PC-9 (cell line): ENCODE measurements around the gene ZFAND4. TPM values are rescaled to one million over a fixed set of nuclear protein-coding genes. Genes with fewer than 3 reads are reported as not detected.

Experiments used
- BruUV-seq: library from RNA; stranded (reverse); fragments of 400-500 nt; replicated peaks from 2 replicates; lab custom pipeline; 2021; lab: Mats Ljungman, UMichigan
- CTCF ChIA-PET: fragments of 300-600 bp; sonication (Branson Sonifier 250); formaldehyde crosslinking; loops from one replicate; lab custom pipeline; 2022; ENCODE audit warnings: antibody characterized with exemption; lab: Charles Lee
- POLR2A ChIA-PET: fragments of 300-600 bp; sonication (Branson Sonifier 250); formaldehyde crosslinking; loops from one replicate; lab custom pipeline; 2022; ENCODE audit warnings: antibody characterized with exemption; ENCODE audit not compliant: unreplicated experiment; lab: Charles Lee
- DNase-seq, 2 experiments: peaks; one replicate each; pipeline versions ENCODE4 v3.0.0 to v3.0.0-alpha.2; 2015 to 2022; ENCODE audit warnings: mixed read lengths in 1 of 2
- H2AFZ ChIP-seq: fragments of 200-600 bp; sonication (generic); 2 replicates; pipeline ENCODE4 v1.8.1; 2017; ENCODE audit warnings: antibody characterized with exemption
- H3F3A ChIP-seq: fragments of 200-600 bp; sonication (generic); 2 replicates; pipeline ENCODE4 v1.8.1; 2017; ENCODE audit warnings: antibody characterized with exemption, mild to moderate bottlenecking, low read depth; ENCODE audit not compliant: insufficient read depth
- H3K27ac ChIP-seq: fragments of 200-600 bp; sonication (generic); 2 replicates; pipeline ENCODE4 v1.6.1; 2016; ENCODE audit warnings: mixed run types
- H3K27me3 ChIP-seq: fragments of 200-600 bp; sonication (generic); 2 replicates; pipeline ENCODE4 v1.6.1; 2016; ENCODE audit warnings: low read depth, mixed run types; ENCODE audit not compliant: insufficient read depth
- H3K36me3 ChIP-seq: fragments of 200-600 bp; sonication (generic); 2 replicates; pipeline ENCODE4 v1.6.1; 2016; ENCODE audit warnings: low read depth, mixed run types
- H3K4me1 ChIP-seq: fragments of 200-600 bp; sonication (generic); replicated peaks from 2 replicates; pipeline ENCODE4 v1.6.1; 2016; ENCODE audit warnings: mixed run types; ENCODE audit not compliant: insufficient read depth
- H3K4me2 ChIP-seq: fragments of 200-600 bp; sonication (generic); 2 replicates; pipeline ENCODE4 v1.6.1; 2017; ENCODE audit warnings: mixed run types
- H3K4me3 ChIP-seq: fragments of 200-600 bp; sonication (generic); 2 replicates; pipeline ENCODE4 v1.6.1; 2016; ENCODE audit warnings: mixed run types
- H3K79me2 ChIP-seq: fragments of 200-600 bp; sonication (generic); 2 replicates; pipeline ENCODE4 v1.6.1; 2017; ENCODE audit warnings: low read depth, mixed run types
- H3K9me2 ChIP-seq: fragments of 200-600 bp; sonication (generic); 2 replicates; pipeline ENCODE4 v1.8.1; 2017; ENCODE audit warnings: mild to moderate bottlenecking; ENCODE audit not compliant: insufficient read depth
- H3K9me3 ChIP-seq: fragments of 200-600 bp; sonication (generic); 2 replicates; pipeline ENCODE4 v1.8.1; 2016; ENCODE audit warnings: low read depth; ENCODE audit not compliant: insufficient read depth
- H4K20me1 ChIP-seq: fragments of 200-600 bp; sonication (generic); 2 replicates; pipeline ENCODE4 v1.8.1; 2017; ENCODE audit not compliant: insufficient read depth
- CTCF ChIP-seq: fragments of 200-600 bp; sonication (generic); conservative IDR thresholded peaks from 2 replicates; pipeline ENCODE4 v1.6.1; 2017; ENCODE audit warnings: mixed run types, antibody characterized with exemption, mild to moderate bottlenecking, moderate library complexity
- EZH2 ChIP-seq: fragments of 200-600 bp; sonication (generic); IDR thresholded peaks from 2 replicates; pipeline ENCODE4 v1.8.0; 2017; ENCODE audit warnings: antibody characterized with exemption, low read depth
- intact Hi-C: fragments of 100-400 bp; cut with micrococcal nuclease; formaldehyde crosslinking; loops from one replicate; pipeline ENCODE4 v1.10.0; 2022; ENCODE audit not compliant: unreplicated experiment
- total RNA-seq: library from RNA; stranded (reverse); gene quantifications from 2 replicates; pipeline ENCODE4 v1.2.3, GENCODE V29; 2021

Gene ZFAND4
- total RNA-seq, 1 experiment from 2014 or later = 4.4 TPM

- no peak overlapping the region for H2AFZ ChIP-seq
- no peaks in the 10 kb centered on the region for H3K4me1 ChIP-seq
- no peaks in the 10 kb centered on the region for H3F3A ChIP-seq
- H4K20me1 ChIP-seq = no peaks in the 10 kb centered on the region
- no peaks in the 10 kb centered on the region for H3K9me3 ChIP-seq
- H3K9me2 ChIP-seq = no peaks in the 10 kb centered on the region
- no peaks in the 10 kb centered on the region for H3K27me3 ChIP-seq
- intact Hi-C loops = no loop called here
- H3K4me2 ChIP-seq = no peak overlapping the region
- H3K79me2 ChIP-seq = no peaks in the 10 kb centered on the region
- H3K4me3 ChIP-seq = no peak overlapping the region
- H3K27ac ChIP-seq = no peak overlapping the region
- no TSS peak for BruUV-seq
- POLR2A ChIA-PET = no interaction called here
- no peak for DNase-seq
- no peaks in the 10 kb centered on the region for H3K36me3 ChIP-seq
- no peak for TF ChIP-seq EZH2
- no peak for TF ChIP-seq CTCF
- CTCF ChIA-PET = interaction anchor here (0.5 kb wide), 1 partner anchor 503 kb away, joined by 4 read pairs; no protein-coding TSS in a partner anchor
Measured at GRCh38 chr10:45569471-45569870, 103.1 kb downstream of the ZFAND4 start.

GRCh38 chr10:45566415-45566814 is 106.2 kb downstream of the ZFAND4 start:
- 0 out of 2 replicates have a peak, but pooled peaks cover 6% of the 10 kb centered on the region for H4K20me1 ChIP-seq
- H3K4me1 ChIP-seq = no peaks in the 10 kb centered on the region
- no peaks in the 10 kb centered on the region for H3K9me3 ChIP-seq
- TF ChIP-seq CTCF (no peak), EZH2 (no peak)
- H2AFZ ChIP-seq = no peak overlapping the region
- H3K79me2 ChIP-seq = no peaks in the 10 kb centered on the region
- no peak overlapping the region for H3K4me2 ChIP-seq
- H3K27me3 ChIP-seq = no peaks in the 10 kb centered on the region
- no peak overlapping the region for H3K27ac ChIP-seq
- no peak for DNase-seq
- no peak overlapping the region for H3K4me3 ChIP-seq
- CTCF ChIA-PET = no interaction called here
- POLR2A ChIA-PET = no interaction called here
- intact Hi-C loops = no loop called here
- H3K36me3 ChIP-seq = no peaks in the 10 kb centered on the region
- no peaks in the 10 kb centered on the region for H3K9me2 ChIP-seq
- BruUV-seq = no TSS peak
- H3F3A ChIP-seq = no peaks in the 10 kb centered on the region

Other genes starting within 250 kb of the ZFAND4 start
- gene WASHC2C, start 54.5 kb upstream of the ZFAND4 start, total RNA-seq = 25.6 and 34.2 TPM in 2 replicates
- gene AGAP4, start 174.7 kb upstream of the ZFAND4 start, total RNA-seq = 24.2 and 31.4 TPM in 2 replicates